NCI-H524 (cell line): Measurements from ENCODE around the gene RGL1.

Experiments used
- DNase-seq, 2 experiments: peaks; one replicate each; lab custom pipeline; 2025; lab: John Stamatoyannopoulos, UW

The RGL1 gene

GRCh38 chr1:183957216-183957830, 152.4 kb downstream of the RGL1 start:
- no peak for DNase-seq

GRCh38 chr1:183958958-183959357, 154.0 kb downstream of the RGL1 start:
- no peak for DNase-seq

- no peak for DNase-seq
Measured at GRCh38 chr1:183961132-183961531, 156.2 kb downstream of the RGL1 start.

GRCh38 chr1:183962903-183963302, 158.0 kb downstream of the RGL1 start:
- DNase-seq: no peak

GRCh38 chr1:183965726-183966125, 160.8 kb downstream of the RGL1 start:
- DNase-seq: no peak

GRCh38 chr1:183966487-183966886, 161.6 kb downstream of the RGL1 start:
- no peak for DNase-seq

- no peak for DNase-seq
Measured at GRCh38 chr1:183967914-183968313, 163.0 kb downstream of the RGL1 start.

- no peak for DNase-seq
Measured at GRCh38 chr1:183968386-183968785, 163.5 kb downstream of the RGL1 start.

- DNase-seq: no peak
Measured at GRCh38 chr1:183970516-183971300, 165.8 kb downstream of the RGL1 start.

GRCh38 chr1:183975651-183976050, 170.7 kb downstream of the RGL1 start:
- DNase-seq: no peak

GRCh38 chr1:183977717-183978116, 172.8 kb downstream of the RGL1 start:
- DNase-seq: no peak
